IMR-90 (cell line): Measurements from ENCODE around the gene NLGN3. TPM values are rescaled to one million over a fixed set of nuclear protein-coding genes. Genes with fewer than 3 reads are reported as not detected.

Experiments
- ATAC-seq: fragments of 200-7000 bp; cut with Tn5 transposase; 2 replicates; pipeline ENCODE4 v1.9.1; 2020; ENCODE audit warnings: low read depth, mild to moderate bottlenecking, moderate library complexity
- BruUV-seq: library from RNA; stranded (reverse); fragments of 400-500 nt; replicated peaks from 2 replicates; lab custom pipeline; 2021; lab: Mats Ljungman, UMichigan
- CTCF ChIA-PET: fragments of 300-600 bp; formaldehyde crosslinking; extraction: SDS; loops from one replicate; lab custom pipeline; 2021; ENCODE audit warnings: antibody characterized with exemption; lab: Yijun Ruan, JAX
- POLR2A ChIA-PET: fragments of 300-600 bp; sonication (Branson Sonifier 250); formaldehyde crosslinking; loops from one replicate; lab custom pipeline; 2022; ENCODE audit warnings: antibody characterized with exemption; ENCODE audit not compliant: unreplicated experiment; lab: Charles Lee
- DNase-seq: peaks from one replicate; pipeline ENCODE4 v3.0.0; 2013
- H2AFZ ChIP-seq: replicated peaks from 2 replicates; pipeline ENCODE3; 2013; ENCODE audit warnings: low read length, mild to moderate bottlenecking; ENCODE audit not compliant: poor library complexity
- H2AK5ac ChIP-seq: 2 replicates; pipeline ENCODE4 v1.6.1; 2013; ENCODE audit warnings: low read depth, low read length, inconsistent platforms
- H2AK9ac ChIP-seq: replicated peaks from 2 replicates; pipeline ENCODE3; 2013; ENCODE audit warnings: mild to moderate bottlenecking, low read depth, low read length, moderate library complexity; ENCODE audit not compliant: poor library complexity
- H2BK120ac ChIP-seq: 2 replicates; pipeline ENCODE4 v1.6.1; 2013; ENCODE audit warnings: low read depth, low read length, inconsistent platforms
- H2BK15ac ChIP-seq: 3 replicates; pipeline ENCODE4 v1.6.1; 2013; ENCODE audit warnings: low read depth, low read length, inconsistent platforms
- H2BK20ac ChIP-seq: 2 replicates; pipeline ENCODE4 v1.6.1; 2013; ENCODE audit warnings: low read depth, mild to moderate bottlenecking, inconsistent platforms, low read length, moderate library complexity
- H2BK5ac ChIP-seq: 2 replicates; pipeline ENCODE4 v1.6.1; 2013; ENCODE audit warnings: mild to moderate bottlenecking, low read depth, low read length, inconsistent platforms; ENCODE audit not compliant: poor library complexity, severe bottlenecking
- H3K14ac ChIP-seq: replicated peaks from 2 replicates; pipeline ENCODE4 v1.6.1; 2013; ENCODE audit warnings: low read depth, low read length, inconsistent platforms
- H3K18ac ChIP-seq: 2 replicates; pipeline ENCODE4 v1.6.1; 2013; ENCODE audit warnings: low read depth, low read length, control low read depth
- H3K23ac ChIP-seq: 2 replicates; pipeline ENCODE4 v1.6.1; 2013; ENCODE audit warnings: low read depth, low read length, inconsistent platforms
- H3K27ac ChIP-seq: 2 replicates; pipeline ENCODE4 v1.5.1; 2013; ENCODE audit warnings: mild to moderate bottlenecking, control low read depth, low read length; ENCODE audit not compliant: insufficient read depth
- H3K27me3 ChIP-seq: 2 replicates; pipeline ENCODE4 v1.6.1; 2013; ENCODE audit warnings: low read length; ENCODE audit not compliant: control insufficient read depth, insufficient read depth
- H3K36me3 ChIP-seq: 2 replicates; pipeline ENCODE4 v1.6.1; 2013; ENCODE audit warnings: low read length, mixed read lengths; ENCODE audit not compliant: control insufficient read depth, insufficient read depth
- H3K4ac ChIP-seq: 2 replicates; pipeline ENCODE4 v1.6.1; 2013; ENCODE audit warnings: low read depth, low read length, inconsistent platforms
- H3K4me1 ChIP-seq: 2 replicates; pipeline ENCODE4 v1.6.1; 2013; ENCODE audit warnings: low read length, mixed read lengths; ENCODE audit not compliant: control insufficient read depth, insufficient read depth
- H3K4me2 ChIP-seq: 2 replicates; pipeline ENCODE4 v1.6.1; 2013; ENCODE audit warnings: low read depth, mild to moderate bottlenecking, control low read depth, low read length, moderate library complexity
- H3K4me3 ChIP-seq: 2 replicates; pipeline ENCODE4 v1.5.1; 2013; ENCODE audit warnings: low read depth, mild to moderate bottlenecking, control low read depth, low read length, moderate library complexity; ENCODE audit not compliant: insufficient read depth
- H3K56ac ChIP-seq: 2 replicates; pipeline ENCODE4 v1.6.1; 2013; ENCODE audit warnings: low read length, inconsistent platforms; ENCODE audit not compliant: insufficient read depth; ENCODE audit errors: extremely low read depth
- H3K79me1 ChIP-seq, 2 experiments: 2 replicates each; pipeline ENCODE4 v1.6.1; 2013; ENCODE audit warnings: low read length in 2 of 2, inconsistent platforms in 1 of 2, low read depth in 1 of 2
- H3K9ac ChIP-seq: 2 replicates; pipeline ENCODE4 v1.6.1; 2013; ENCODE audit warnings: low read depth, low read length, control low read depth
- H3K9me1 ChIP-seq: 2 replicates; pipeline ENCODE4 v1.6.1; 2013; ENCODE audit warnings: low read length, inconsistent platforms; ENCODE audit not compliant: insufficient read depth
- H3K9me3 ChIP-seq: 2 replicates; pipeline ENCODE4 v1.6.1; 2013; ENCODE audit warnings: low read length; ENCODE audit not compliant: control insufficient read depth, insufficient read depth
- H4K20me1 ChIP-seq: 2 replicates; pipeline ENCODE4 v1.6.1; 2013; ENCODE audit warnings: low read length, inconsistent platforms; ENCODE audit not compliant: insufficient read depth
- H4K5ac ChIP-seq: 2 replicates; pipeline ENCODE4 v1.6.1; 2013; ENCODE audit warnings: mild to moderate bottlenecking, low read depth, low read length, control low read depth
- H4K8ac ChIP-seq, 2 experiments: 2 replicates each; pipeline ENCODE4 v1.6.1; 2013; ENCODE audit warnings: low read depth in 2 of 2, low read length in 2 of 2, control low read depth in 1 of 2, inconsistent platforms in 1 of 2
- H4K91ac ChIP-seq: 2 replicates; pipeline ENCODE4 v1.6.1; 2013; ENCODE audit warnings: low read depth, low read length, inconsistent platforms; ENCODE audit not compliant: insufficient read depth
- BHLHE40 ChIP-seq: fragments of 150-350 bp; IDR thresholded peaks from 2 replicates; pipeline ENCODE4 v1.6.1; 2016; ENCODE audit warnings: mild to moderate bottlenecking, low read depth, low read length
- CEBPB ChIP-seq: IDR thresholded peaks from 2 replicates; pipeline ENCODE4 v1.6.1; 2012; ENCODE audit warnings: low read depth, low read length, improper control_type of control experiment
- FOS ChIP-seq: fragments of 150-350 bp; IDR thresholded peaks from 2 replicates; pipeline ENCODE4 v1.6.1; 2016; ENCODE audit warnings: low read depth, low read length
- POLR2A ChIP-seq: IDR thresholded peaks from 2 replicates; pipeline ENCODE4 v1.6.1; 2012; ENCODE audit warnings: mild to moderate bottlenecking, low read depth, low read length
- RCOR1 ChIP-seq: IDR thresholded peaks from 2 replicates; pipeline ENCODE4 v1.6.1; 2012; ENCODE audit warnings: mild to moderate bottlenecking, low read length, improper control_type of control experiment; ENCODE audit not compliant: insufficient replicate concordance
- RFX5 ChIP-seq: IDR thresholded peaks from 2 replicates; pipeline ENCODE4 v1.8.0; 2012; ENCODE audit warnings: low read depth, mild to moderate bottlenecking, low read length, moderate library complexity
- WGBS, 2 experiments: methylation state at CpG; one replicate each; pipeline versions ENCODE4 v1.1.5 to v1.1.7; 2013; ENCODE audit warnings: missing lambda C conversion rate in 2 of 2; ENCODE audit not compliant: insufficient read length in 1 of 2; ENCODE audit errors: extremely low coverage in 2 of 2; 5-methylcytosine and 5-hydroxymethylcytosine counted together
- dilution Hi-C: fragments of 300-500 bp; cut with HindIII; formaldehyde crosslinking; loops from one replicate; pipeline ENCODE4 v1.14.3; 2018; ENCODE audit warnings: low sequenced_read_pairs; ENCODE audit not compliant: unreplicated experiment
- in situ Hi-C: fragments of 300-500 bp; cut with MboI; formaldehyde crosslinking; loops from 3 replicates; pipeline ENCODE4 v1.14.3; 2019; ENCODE audit warnings: low sequenced_read_pairs, inconsistent platforms, mixed read lengths
- intact Hi-C: fragments of 100-400 bp; cut with micrococcal nuclease; formaldehyde crosslinking; loops from 2 replicates; pipeline ENCODE4 v1.10.0; 2022
- polyA plus RNA-seq, 3 experiments: library from polyadenylated mRNA; depleted of rRNA; stranded (reverse); fragments of >200 nt; gene quantifications; 2 replicates each; pipeline ENCODE4 v1.2.3, GENCODE V29; 2012; ENCODE audit warnings: low replicate concordance in 1 of 3
- total RNA-seq: library from RNA; depleted of rRNA; stranded (reverse); fragments of >200 nt; gene quantifications from 2 replicates; pipeline ENCODE4 v1.2.3, GENCODE V29; 2012
- TF ChIP-seq, protein P1 (sequence below): conservative IDR thresholded peaks from 2 replicates; pipeline ENCODE4 v1.5.1; 2012; ENCODE audit warnings: mild to moderate bottlenecking, low read depth, low read length, improper control_type of control experiment
- TF ChIP-seq, protein P2 (sequence below): fragments of 150-350 bp; IDR thresholded peaks from 2 replicates; pipeline ENCODE4 v1.6.1; 2017; ENCODE audit warnings: mild to moderate bottlenecking, antibody characterized with exemption, low read length, low read depth
- TF ChIP-seq, protein P3 (sequence below): fragments of 150-350 bp; IDR thresholded peaks from 2 replicates; pipeline ENCODE4 v1.6.1; 2016; ENCODE audit warnings: low read depth, mild to moderate bottlenecking, low read length, moderate library complexity, borderline replicate concordance

NLGN3 gene
- total and polyA plus RNA-seq, 2 of the 4 experiments (the other 2 are of a cell fraction): 0.18 to 0.39 TPM

DNA sequence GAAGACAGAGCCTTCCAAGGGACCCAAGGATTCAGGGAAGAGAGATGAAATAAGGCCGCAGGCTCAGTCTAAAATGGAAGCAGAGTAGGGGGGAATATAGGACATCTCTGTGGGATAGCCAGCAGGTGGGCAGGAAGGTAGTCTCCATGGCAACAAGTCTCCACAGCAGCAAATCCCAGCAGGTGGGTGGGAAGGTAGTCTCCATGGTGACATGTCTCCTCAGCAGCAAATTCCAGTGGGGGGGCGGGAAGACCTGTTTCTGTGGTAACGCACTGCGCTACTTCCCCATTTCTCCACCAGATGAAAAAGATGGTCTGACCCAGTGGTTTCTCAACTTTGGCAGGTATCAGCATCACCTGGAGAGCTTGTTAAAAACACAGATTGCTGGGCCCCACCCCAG is 18.3 kb downstream of the NLGN3 start:
- DNase-seq (no peak), ATAC-seq (no peak)
- Histone ChIP-seq H3K9ac (no peak overlapping the region), H3K56ac (no peak overlapping the region), H3K23ac (no peak overlapping the region), H2AFZ (no peak overlapping the region), H2BK5ac (no peak overlapping the region), H3K18ac (no peak overlapping the region), H2BK120ac (no peak overlapping the region), H4K5ac (no peak overlapping the region), H3K14ac (no peak overlapping the region), H2AK5ac (no peak overlapping the region), H3K4me2 (no peak overlapping the region), H2BK15ac (no peak overlapping the region), H4K91ac (no peak overlapping the region), H2BK20ac (no peak overlapping the region), H4K20me1 (no peaks in the 10 kb centered on the region), H3K79me1 (no peaks in the 10 kb centered on the region), H4K8ac (no peak overlapping the region), H3K27ac (no peak overlapping the region), H3K4ac (no peak overlapping the region), H3K4me3 (no peak overlapping the region), H3K9me1 (no peaks in the 10 kb centered on the region), H3K36me3 (no peaks in the 10 kb centered on the region), H2AK9ac (no peak overlapping the region), H3K27me3 (peaks cover 11% of the 10 kb centered on the region), H3K9me3 (no peaks in the 10 kb centered on the region), H3K4me1 (no peaks in the 10 kb centered on the region)
- TF ChIP-seq FOS (no peak), BHLHE40 (no peak), CEBPB (no peak), RFX5 (no peak), RCOR1 (no peak), POLR2A (no peak)
- TF ChIP-seq, protein P1, sequence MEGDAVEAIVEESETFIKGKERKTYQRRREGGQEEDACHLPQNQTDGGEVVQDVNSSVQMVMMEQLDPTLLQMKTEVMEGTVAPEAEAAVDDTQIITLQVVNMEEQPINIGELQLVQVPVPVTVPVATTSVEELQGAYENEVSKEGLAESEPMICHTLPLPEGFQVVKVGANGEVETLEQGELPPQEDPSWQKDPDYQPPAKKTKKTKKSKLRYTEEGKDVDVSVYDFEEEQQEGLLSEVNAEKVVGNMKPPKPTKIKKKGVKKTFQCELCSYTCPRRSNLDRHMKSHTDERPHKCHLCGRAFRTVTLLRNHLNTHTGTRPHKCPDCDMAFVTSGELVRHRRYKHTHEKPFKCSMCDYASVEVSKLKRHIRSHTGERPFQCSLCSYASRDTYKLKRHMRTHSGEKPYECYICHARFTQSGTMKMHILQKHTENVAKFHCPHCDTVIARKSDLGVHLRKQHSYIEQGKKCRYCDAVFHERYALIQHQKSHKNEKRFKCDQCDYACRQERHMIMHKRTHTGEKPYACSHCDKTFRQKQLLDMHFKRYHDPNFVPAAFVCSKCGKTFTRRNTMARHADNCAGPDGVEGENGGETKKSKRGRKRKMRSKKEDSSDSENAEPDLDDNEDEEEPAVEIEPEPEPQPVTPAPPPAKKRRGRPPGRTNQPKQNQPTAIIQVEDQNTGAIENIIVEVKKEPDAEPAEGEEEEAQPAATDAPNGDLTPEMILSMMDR: no peak
- TF ChIP-seq, protein P2, sequence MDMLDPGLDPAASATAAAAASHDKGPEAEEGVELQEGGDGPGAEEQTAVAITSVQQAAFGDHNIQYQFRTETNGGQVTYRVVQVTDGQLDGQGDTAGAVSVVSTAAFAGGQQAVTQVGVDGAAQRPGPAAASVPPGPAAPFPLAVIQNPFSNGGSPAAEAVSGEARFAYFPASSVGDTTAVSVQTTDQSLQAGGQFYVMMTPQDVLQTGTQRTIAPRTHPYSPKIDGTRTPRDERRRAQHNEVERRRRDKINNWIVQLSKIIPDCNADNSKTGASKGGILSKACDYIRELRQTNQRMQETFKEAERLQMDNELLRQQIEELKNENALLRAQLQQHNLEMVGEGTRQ: no peak
- TF ChIP-seq, protein P3, sequence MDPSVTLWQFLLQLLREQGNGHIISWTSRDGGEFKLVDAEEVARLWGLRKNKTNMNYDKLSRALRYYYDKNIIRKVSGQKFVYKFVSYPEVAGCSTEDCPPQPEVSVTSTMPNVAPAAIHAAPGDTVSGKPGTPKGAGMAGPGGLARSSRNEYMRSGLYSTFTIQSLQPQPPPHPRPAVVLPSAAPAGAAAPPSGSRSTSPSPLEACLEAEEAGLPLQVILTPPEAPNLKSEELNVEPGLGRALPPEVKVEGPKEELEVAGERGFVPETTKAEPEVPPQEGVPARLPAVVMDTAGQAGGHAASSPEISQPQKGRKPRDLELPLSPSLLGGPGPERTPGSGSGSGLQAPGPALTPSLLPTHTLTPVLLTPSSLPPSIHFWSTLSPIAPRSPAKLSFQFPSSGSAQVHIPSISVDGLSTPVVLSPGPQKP: no peak
- no TSS peak for BruUV-seq
- intact Hi-C loops (no loop called here), dilution Hi-C loops (no loop called here), in situ Hi-C loops (no loop called here)
- ChIA-PET CTCF (no interaction called here), POLR2A (no interaction called here)
- WGBS, 2 experiments: 71% methylated on average over 1 of the region's 4 CpGs; no CpG with 5 or more reads in 1 of the 2 experiments
